DOHH2 (cell line): ENCODE results near the gene F11R.

Source experiments
- EZH2phosphoT487 ChIP-seq: fragments of 200-600 bp; sonication (generic); IDR thresholded peaks from 2 replicates; pipeline ENCODE4 v1.6.1; 2017; ENCODE audit warnings: borderline replicate concordance, mild to moderate bottlenecking, antibody characterized with exemption, low read length, moderate library complexity, mixed read lengths
- TF ChIP-seq, protein P1 (sequence below): fragments of 200-600 bp; sonication (generic); IDR thresholded peaks from one replicate; pipeline ENCODE4 v1.5.1; 2014; ENCODE audit warnings: antibody characterized with exemption, mild to moderate bottlenecking, low read depth, low read length; ENCODE audit not compliant: poor library complexity, severe bottlenecking

DNA sequence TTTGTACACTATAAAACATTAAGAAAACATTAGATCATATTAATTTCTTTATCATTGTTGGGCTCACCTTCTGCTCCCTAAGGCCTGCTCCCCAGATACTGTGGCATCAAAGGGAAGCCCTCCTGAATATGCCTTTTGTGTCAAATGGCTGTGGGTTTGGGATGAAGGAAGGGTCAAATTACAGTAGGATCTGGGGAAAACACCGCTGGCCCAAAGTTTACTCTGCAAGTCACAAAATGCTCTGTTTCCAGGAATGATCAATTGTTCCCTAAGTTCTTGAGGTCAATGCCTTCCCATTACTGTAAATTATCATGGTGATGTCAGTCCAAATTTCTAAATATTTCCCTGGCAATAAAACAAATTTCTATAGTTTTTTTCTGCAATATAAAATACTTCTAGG lies 59.5 kb downstream of the F11R start:
- TF ChIP-seq, protein P1, sequence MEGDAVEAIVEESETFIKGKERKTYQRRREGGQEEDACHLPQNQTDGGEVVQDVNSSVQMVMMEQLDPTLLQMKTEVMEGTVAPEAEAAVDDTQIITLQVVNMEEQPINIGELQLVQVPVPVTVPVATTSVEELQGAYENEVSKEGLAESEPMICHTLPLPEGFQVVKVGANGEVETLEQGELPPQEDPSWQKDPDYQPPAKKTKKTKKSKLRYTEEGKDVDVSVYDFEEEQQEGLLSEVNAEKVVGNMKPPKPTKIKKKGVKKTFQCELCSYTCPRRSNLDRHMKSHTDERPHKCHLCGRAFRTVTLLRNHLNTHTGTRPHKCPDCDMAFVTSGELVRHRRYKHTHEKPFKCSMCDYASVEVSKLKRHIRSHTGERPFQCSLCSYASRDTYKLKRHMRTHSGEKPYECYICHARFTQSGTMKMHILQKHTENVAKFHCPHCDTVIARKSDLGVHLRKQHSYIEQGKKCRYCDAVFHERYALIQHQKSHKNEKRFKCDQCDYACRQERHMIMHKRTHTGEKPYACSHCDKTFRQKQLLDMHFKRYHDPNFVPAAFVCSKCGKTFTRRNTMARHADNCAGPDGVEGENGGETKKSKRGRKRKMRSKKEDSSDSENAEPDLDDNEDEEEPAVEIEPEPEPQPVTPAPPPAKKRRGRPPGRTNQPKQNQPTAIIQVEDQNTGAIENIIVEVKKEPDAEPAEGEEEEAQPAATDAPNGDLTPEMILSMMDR: no peak
- TF ChIP-seq EZH2phosphoT487: no peak
